Measurements from ENCODE around the gene ZNF362. TPM values are rescaled to one million over a fixed set of nuclear protein-coding genes. Genes with fewer than 3 reads are reported as not detected.

Gene ZNF362
- total RNA-seq, 1 experiment from 2014 or later = 29.5 TPM

- intact Hi-C loops (cut with micrococcal nuclease; ENCODE audit: unreplicated experiment) = no loop called here
- no TSS peak for BruUV-seq (replicated peaks)
- no peaks in the 10 kb centered on the region for H3K27me3 Mint-ChIP-seq (ENCODE audit: unreplicated experiment)
- H3K4me3 Mint-ChIP-seq (ENCODE audit: low read depth, unreplicated experiment) = peak overlapping the region; percentile 81
- H3K27ac Mint-ChIP-seq (ENCODE audit: unreplicated experiment) = peak overlapping the region; percentile 81
- peak; percentile 41 for DNase-seq
- CTCF ChIA-PET = no interaction called here
- no peak for TF ChIP-seq CTCF (IDR thresholded peaks at IDR 0.05; ENCODE audit: unreplicated experiment)
- peaks cover 47% of the 10 kb centered on the region for H3K36me3 Mint-ChIP-seq (ENCODE audit: insufficient read depth, unreplicated experiment)
- H3K4me1 Mint-ChIP-seq (ENCODE audit: low read depth, unreplicated experiment) = peaks cover 43% of the 10 kb centered on the region
- no peaks in the 10 kb centered on the region for H3K9me3 Mint-ChIP-seq (ENCODE audit: low read depth, unreplicated experiment)
Observed at GRCh38 chr1:33349081-33349759, 92.9 kb downstream of the ZNF362 start.

- Mint-ChIP-seq H3K27ac (ENCODE audit: unreplicated experiment) (peak overlapping the region; percentile 52), H3K4me3 (ENCODE audit: low read depth, unreplicated experiment) (peak overlapping the region; percentile 62), H3K36me3 (ENCODE audit: insufficient read depth, unreplicated experiment) (peaks cover 47% of the 10 kb centered on the region), H3K9me3 (ENCODE audit: low read depth, unreplicated experiment) (no peaks in the 10 kb centered on the region), H3K4me1 (ENCODE audit: low read depth, unreplicated experiment) (peaks cover 43% of the 10 kb centered on the region), H3K27me3 (ENCODE audit: unreplicated experiment) (no peaks in the 10 kb centered on the region)
- intact Hi-C loops (cut with micrococcal nuclease; ENCODE audit: unreplicated experiment) = no loop called here
- DNase-seq = peak; percentile 85
- no peak for TF ChIP-seq CTCF (IDR thresholded peaks at IDR 0.05; ENCODE audit: unreplicated experiment)
- CTCF ChIA-PET = no interaction called here
- no TSS peak for BruUV-seq (replicated peaks)
Observed at GRCh38 chr1:33349778-33350610, 93.7 kb downstream of the ZNF362 start.

Small RNA genes lying within 50 kb of the gene (microRNA-seq; reads per million reads assigned to microRNA genes)
- gene MIR3605 = 16.5 reads per million, percentile 41 among the genes with 10 or more reads in this experiment

Other genes with a start within 250 kb of the ZNF362 start
- 226 and 233 TPM in 2 replicates for gene AK2, start 219.6 kb upstream of the ZNF362 start, total RNA-seq (2022)
- gene AZIN2, start 175.3 kb upstream of the ZNF362 start, total RNA-seq (2022) = 3.3 and 3.6 TPM in 2 replicates
- 6.9 and 8.8 TPM in 2 replicates for gene TRIM62, start 74.4 kb upstream of the ZNF362 start, total RNA-seq (2022)
- 0.61 TPM in 1 of 2 replicates, not detected in the other for gene A3GALT2, start 64.6 kb downstream of the ZNF362 start, total RNA-seq (2022)
- gene PHC2, start 174.6 kb downstream of the ZNF362 start, total RNA-seq (2022) = 54.2 and 59.5 TPM in 2 replicates
- gene ZSCAN20, start 216.2 kb downstream of the ZNF362 start, total RNA-seq (2022) = 6.6 and 8.2 TPM in 2 replicates